ENCODE measurements around the gene ID3.

- TF ChIP-seq CTCF (IDR thresholded peaks at IDR 0.05; ENCODE audit: low read depth, low read length, poor library complexity, severe bottlenecking) (no peak), EZH2phosphoT487 (IDR thresholded peaks at IDR 0.05; ENCODE audit: borderline replicate concordance, low read length) (no peak)
These were observed 33.6 kb downstream of the ID3 start for GRCh38 chr1:23525558-23526250.
